Naive thymus-derived CD8-positive, alpha-beta T cell (primary cell): ENCODE measurements around the gene HOXA4. TPM values are rescaled to one million over a fixed set of nuclear protein-coding genes. Genes with fewer than 3 reads are reported as not detected.
A peak's percentile ranks its signal among the peaks of the same experiment; 100 is the strongest.

Source experiments
- ATAC-seq, 2 donors: fragments of 150-1000 bp; cut with Tn5 transposase in 1 of 2; sonication (Bioruptor Pico), chemical (Tn5 transposase) in 1 of 2; 1 replicate in 1 of 2; 2 replicates in 1 of 2; pipeline ENCODE4 v1.10.0; 2021; ENCODE audit warnings: mild to moderate bottlenecking in 2 of 2, moderate library complexity in 2 of 2
- POLR2A ChIA-PET: fragments of 350-600 bp; sonication (Branson Sonifier 250); formaldehyde crosslinking; loops from one replicate; lab custom pipeline; 2021; ENCODE audit warnings: antibody characterized with exemption; lab: Charles Lee
- DNase-seq, 10 donors: peaks; one replicate each; pipeline versions ENCODE4 v3.0.0 to v3.0.0-alpha.2; 2020 to 2022
- H3K27ac Mint-ChIP-seq, 10 donors: one replicate each; pipeline ENCODE4 v1.8.0; 2020 to 2022; ENCODE audit warnings: mild to moderate bottlenecking in 10 of 10, mixed read lengths in 10 of 10, moderate library complexity in 4 of 10, inconsistent platforms in 1 of 10
- H3K27me3 Mint-ChIP-seq, 5 donors: one replicate each; pipeline ENCODE4 v1.8.0; 2021 to 2022; ENCODE audit warnings: mixed read lengths in 5 of 5
- H3K36me3 Mint-ChIP-seq, 3 donors: one replicate each; pipeline ENCODE4 v1.8.0; 2020 to 2022; ENCODE audit warnings: mixed read lengths in 3 of 3, mild to moderate bottlenecking in 2 of 3, inconsistent platforms in 1 of 3
- H3K4me1 Mint-ChIP-seq, 4 donors: one replicate each; pipeline ENCODE4 v1.8.0; 2021 to 2022; ENCODE audit warnings: mixed read lengths in 4 of 4
- H3K4me3 Mint-ChIP-seq, 10 donors: one replicate each; pipeline ENCODE4 v1.8.0; 2020 to 2022; ENCODE audit warnings: mild to moderate bottlenecking in 10 of 10, mixed read lengths in 10 of 10, moderate library complexity in 6 of 10, inconsistent platforms in 1 of 10
- H3K9me3 Mint-ChIP-seq, 9 donors: one replicate each; pipeline ENCODE4 v1.8.0; 2020 to 2022; ENCODE audit warnings: mixed read lengths in 9 of 9, mild to moderate bottlenecking in 3 of 9, inconsistent platforms in 1 of 9, moderate library complexity in 1 of 9
- polyA plus RNA-seq, 3 donors: library from polyadenylated mRNA; unstranded; fragments of 300-500 nt; fragmentation: Illumina TruSeq; gene quantifications; one replicate each; pipeline ENCODE4 v1.2.3, GENCODE V29; 2021
- total RNA-seq, 8 experiments: library from RNA in 2 of 8; stranded (reverse) in 2 of 8; gene quantifications; one replicate each; pipeline ENCODE4 v1.2.3 and lab custom pipeline; 2021 to 2026

HOXA4 gene
- total and polyA plus RNA-seq, 5 experiments from 2014 or later: 0.22 to 0.38 (median 0.31) TPM; not detected in 2

DNA sequence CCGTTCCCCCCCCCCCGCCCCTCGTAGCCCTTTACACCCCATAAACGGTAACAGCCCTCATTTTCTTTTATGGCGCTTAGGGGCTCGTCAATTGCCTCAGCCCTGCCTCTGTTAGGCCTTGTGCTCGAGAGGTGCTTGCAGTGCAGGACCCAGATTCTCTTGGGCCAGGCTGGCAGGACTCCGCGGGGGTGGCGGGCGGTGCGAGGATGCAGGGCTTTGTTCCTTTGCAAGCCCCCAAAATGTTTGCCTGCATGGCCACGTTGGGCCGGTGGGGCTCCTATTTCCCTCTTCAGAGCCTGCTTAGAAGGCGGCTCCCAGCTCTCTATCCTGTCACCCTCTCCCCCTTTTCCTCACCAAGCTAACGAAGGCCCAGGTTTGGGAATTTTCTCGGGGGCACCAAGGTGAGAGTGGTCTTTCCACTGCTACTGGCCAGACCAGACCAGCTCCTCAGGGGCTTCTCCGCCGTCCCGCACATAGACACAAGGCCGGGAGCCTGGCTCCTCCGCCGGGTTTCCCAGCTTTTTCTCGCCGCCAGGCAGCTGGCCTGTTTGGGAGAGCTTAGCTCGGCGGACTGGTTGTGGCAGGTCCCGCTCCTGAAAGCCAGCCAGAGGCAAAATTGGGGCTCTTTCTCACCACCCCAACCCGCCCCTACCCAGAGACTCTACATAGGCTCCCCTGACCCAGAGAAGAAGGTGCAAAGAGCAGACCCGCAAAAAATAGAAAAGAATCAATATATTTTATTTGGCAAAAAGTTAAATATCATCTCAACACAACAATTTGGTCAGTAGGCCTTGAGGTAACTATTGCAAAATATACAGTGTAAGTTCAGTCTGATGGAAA is 31.4 kb upstream of the HOXA4 start:
- Mint-ChIP-seq H3K4me3 (peak overlapping the region in 3 of 10 donors; percentile 18 to 38 (median 30)), H3K36me3 (peaks cover 0 to 3% (median 0%) of the 10 kb centered on the region in 3 donors), H3K27me3 (peaks cover 45 to 86% (median 67%) of the 10 kb centered on the region in 5 donors), H3K4me1 (peaks cover 11 to 64% (median 45%) of the 10 kb centered on the region in 4 donors), H3K9me3 (peaks cover 0 to 4% (median 0%) of the 10 kb centered on the region in 9 donors), H3K27ac (no peak overlapping the region)
- POLR2A ChIA-PET: interaction anchor here (0.6 to 1.6 kb wide), 2 partner anchors 23 to 216 kb away, joined by 3 to 4 read pairs; partner anchors contain the start of gene HOXA11
- ATAC-seq (no peak), DNase-seq (peak in 2 of 10 donors; percentile 10 to 34)

GRCh38 chr7:27161214-27161720 is 30.7 kb upstream of the HOXA4 start:
- H3K27ac Mint-ChIP-seq: no peak overlapping the region
- peaks cover 0 to 4% (median 0%) of the 10 kb centered on the region in 9 donors for H3K9me3 Mint-ChIP-seq
- DNase-seq (peak in 1 of 10 donors; percentile 50), ATAC-seq (peak in 1 of 2 donors; percentile 2)
- POLR2A ChIA-PET: interaction anchor here (0.6 to 1.0 kb wide), 2 partner anchors 11 to 12 kb away, joined by 3 to 5 read pairs; partner anchors contain the start of gene HOXA10
- H3K4me3 Mint-ChIP-seq: peak overlapping the region; percentile 56 to 88 (median 78)
- peaks cover 11 to 61% (median 45%) of the 10 kb centered on the region in 4 donors for H3K4me1 Mint-ChIP-seq
- peaks cover 0 to 3% (median 0%) of the 10 kb centered on the region in 3 donors for H3K36me3 Mint-ChIP-seq
- H3K27me3 Mint-ChIP-seq: peaks cover 49 to 86% (median 70%) of the 10 kb centered on the region in 5 donors

- Mint-ChIP-seq H3K4me1 (peaks cover 10 to 61% (median 45%) of the 10 kb centered on the region in 4 donors), H3K27ac (peak overlapping the region in 1 of 10 donors; percentile 62), H3K9me3 (peaks cover 0 to 2% (median 0%) of the 10 kb centered on the region in 9 donors), H3K4me3 (peak overlapping the region; percentile 56 to 88 (median 81)), H3K36me3 (peaks cover 0 to 3% (median 0%) of the 10 kb centered on the region in 3 donors), H3K27me3 (peaks cover 46 to 86% (median 71%) of the 10 kb centered on the region in 5 donors)
- ATAC-seq: peak; percentile 68 to 73
- POLR2A ChIA-PET: interaction anchor here (0.6 to 1.0 kb wide), 2 partner anchors 10 to 13 kb away, joined by 3 to 5 read pairs; partner anchors contain the start of gene HOXA10
- DNase-seq: peak; percentile 72 to 92 (median 86)
Observed at GRCh38 chr7:27160546-27161213, 30.1 kb upstream of the HOXA4 start.

DNA sequence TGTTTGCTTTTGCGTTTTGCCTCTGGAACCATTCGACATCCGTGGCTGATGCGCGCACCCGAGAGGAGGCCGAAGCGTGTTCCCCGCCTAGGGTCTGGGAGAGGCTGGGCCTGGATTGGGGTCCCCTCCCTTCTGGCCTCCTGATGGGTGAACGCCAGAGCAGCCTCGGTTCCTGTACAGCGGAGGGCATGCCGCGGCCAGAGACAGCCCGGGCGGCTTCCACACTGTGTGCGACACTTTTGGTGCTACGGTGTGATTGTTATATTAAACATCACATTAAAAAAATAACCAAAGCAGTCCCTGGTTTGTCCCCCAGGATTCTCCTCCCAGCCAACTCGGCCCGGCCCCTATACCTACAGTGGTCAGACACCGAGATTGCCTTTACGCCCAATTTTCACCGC is 29.6 kb upstream of the HOXA4 start:
- Mint-ChIP-seq H3K4me1 (peaks cover 12 to 63% (median 47%) of the 10 kb centered on the region in 4 donors), H3K27ac (peak overlapping the region in 3 of 10 donors; percentile 17 to 48 (median 45)), H3K36me3 (peaks cover 0 to 3% (median 0%) of the 10 kb centered on the region in 3 donors), H3K27me3 (peaks cover 50 to 86% (median 73%) of the 10 kb centered on the region in 5 donors), H3K4me3 (peak overlapping the region; percentile 56 to 88 (median 74)), H3K9me3 (no peaks in the 10 kb centered on the region)
- POLR2A ChIA-PET: interaction anchor here (1.0 kb wide), 1 partner anchor 13 kb away, joined by 5 read pairs; the partner anchor contains the start of gene HOXA10
- peak in 3 of 10 donors; percentile 47 to 61 (median 51) for DNase-seq
- peak; percentile 40 to 49 for ATAC-seq

GRCh38 chr7:27159266-27160144 is 28.9 kb upstream of the HOXA4 start:
- peak in 1 of 2 donors; percentile 8 for ATAC-seq
- Mint-ChIP-seq H3K4me3 (peak overlapping the region; percentile 56 to 83 (median 70)), H3K9me3 (no peaks in the 10 kb centered on the region), H3K27ac (peak overlapping the region in 3 of 10 donors; percentile 17 to 67 (median 48)), H3K27me3 (peaks cover 56 to 87% (median 76%) of the 10 kb centered on the region in 5 donors), H3K36me3 (peaks cover 0 to 3% (median 3%) of the 10 kb centered on the region in 3 donors), H3K4me1 (peaks cover 16 to 66% (median 50%) of the 10 kb centered on the region in 4 donors)
- peak in 1 of 10 donors; percentile 50 for DNase-seq
- POLR2A ChIA-PET: interaction anchor here (0.8 kb wide), 1 partner anchor 26 kb away, joined by 3 read pairs; the partner anchor contains the start of gene HOXA11

DNA sequence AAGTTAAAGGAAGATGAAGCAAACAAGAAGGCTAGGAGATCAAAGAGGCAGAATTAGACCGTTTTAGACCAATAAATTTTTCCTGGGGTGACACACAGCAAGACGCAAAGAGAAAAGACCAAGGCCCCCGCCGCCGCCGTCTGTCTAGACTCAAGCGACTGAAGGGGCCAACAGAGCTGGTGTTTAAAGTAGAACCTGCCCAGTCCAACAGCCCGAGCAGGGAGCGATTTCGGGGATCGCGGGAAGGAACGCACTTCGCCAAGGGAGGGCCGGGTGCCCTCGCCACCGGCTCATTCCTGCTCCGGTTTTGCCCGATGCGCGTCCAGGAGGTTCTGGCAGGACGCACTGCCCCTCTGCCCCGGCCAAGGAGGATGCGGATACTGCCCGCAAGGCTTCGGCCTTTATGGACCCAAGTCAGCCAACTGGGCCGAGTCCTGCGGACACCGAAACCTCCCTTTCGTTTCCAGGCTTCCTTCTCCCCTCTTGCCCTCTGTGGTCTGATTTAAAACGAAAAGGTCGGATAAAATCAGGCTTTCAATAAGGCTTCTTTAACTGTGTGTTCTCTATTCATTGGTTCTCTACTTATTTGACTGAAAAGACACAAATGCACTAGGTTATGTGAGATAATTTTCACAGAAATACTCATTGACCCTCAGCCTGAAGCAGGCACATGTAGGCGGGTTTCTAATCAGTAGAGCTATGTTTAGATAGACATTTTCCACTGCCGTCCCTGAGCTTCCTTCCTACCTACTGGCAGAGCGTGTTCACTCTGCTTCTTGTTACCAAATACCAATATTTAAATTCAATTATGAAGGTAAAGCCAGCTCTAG is 28.1 kb upstream of the HOXA4 start:
- H3K36me3 Mint-ChIP-seq: peaks cover 0 to 3% (median 3%) of the 10 kb centered on the region in 3 donors
- peaks cover 57 to 87% (median 79%) of the 10 kb centered on the region in 5 donors for H3K27me3 Mint-ChIP-seq
- H3K9me3 Mint-ChIP-seq: no peaks in the 10 kb centered on the region
- peak in 1 of 10 donors; percentile 60 for DNase-seq
- peak overlapping the region in 3 of 10 donors; percentile 4 to 49 (median 24) for H3K27ac Mint-ChIP-seq
- peaks cover 13 to 66% (median 50%) of the 10 kb centered on the region in 4 donors for H3K4me1 Mint-ChIP-seq
- ATAC-seq: no peak
- H3K4me3 Mint-ChIP-seq: peak overlapping the region in 8 of 10 donors; percentile 2 to 49 (median 26)
- POLR2A ChIA-PET: interaction anchor here (0.8 kb wide), 1 partner anchor 27 kb away, joined by 3 read pairs; the partner anchor contains the start of gene HOXA11

- H3K36me3 Mint-ChIP-seq: peaks cover 0 to 3% (median 3%) of the 10 kb centered on the region in 3 donors
- ATAC-seq: no peak
- POLR2A ChIA-PET: interaction anchor here (0.6 to 1.8 kb wide), 2 partner anchors 33 to 1060 kb away, joined by 4 to 5 read pairs; no protein-coding TSS in a partner anchor
- H3K9me3 Mint-ChIP-seq: no peaks in the 10 kb centered on the region
- DNase-seq: peak in 1 of 10 donors; percentile 53
- H3K27me3 Mint-ChIP-seq: peaks cover 57 to 87% (median 78%) of the 10 kb centered on the region in 5 donors
- H3K4me3 Mint-ChIP-seq: peak overlapping the region in 9 of 10 donors; percentile 1 to 69 (median 45)
- peak overlapping the region in 5 of 10 donors; percentile 4 to 92 (median 49) for H3K27ac Mint-ChIP-seq
- peaks cover 13 to 64% (median 50%) of the 10 kb centered on the region in 4 donors for H3K4me1 Mint-ChIP-seq
Observed at GRCh38 chr7:27157702-27158431, 27.3 kb upstream of the HOXA4 start.

- H3K27ac Mint-ChIP-seq: peak overlapping the region in 3 of 10 donors; percentile 37 to 92 (median 49)
Observed at GRCh38 chr7:27156916-27157701, 26.6 kb upstream of the HOXA4 start.

DNA sequence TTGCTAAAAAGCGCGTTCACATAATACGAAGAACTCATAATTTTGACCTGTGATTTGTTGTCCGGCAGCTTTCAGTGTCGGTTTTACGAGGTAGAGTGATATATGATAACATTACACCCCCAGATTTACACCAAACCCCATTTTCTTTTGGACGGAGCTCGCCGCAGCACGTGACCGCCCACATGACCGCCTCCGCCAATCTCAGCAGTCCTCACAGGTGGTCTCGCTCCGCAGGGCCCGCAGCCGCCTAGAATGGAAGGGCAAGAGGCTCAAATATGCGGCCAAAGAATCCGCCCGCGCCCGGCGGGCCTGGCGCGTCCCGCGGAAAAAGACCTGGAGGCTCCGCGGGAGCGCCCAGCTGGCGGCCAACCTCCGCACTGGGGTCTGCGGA is 25.9 kb upstream of the HOXA4 start, which contains the start of gene HOXA7:
HOXA7 (minus strand) TSS at position 168 of the 391 bp plus-strand sequence; CDS start at position 38, 130 bp downstream.
- peak in 1 of 10 donors; percentile 46 for DNase-seq
- POLR2A ChIA-PET: interaction anchor here (1.8 kb wide), 1 partner anchor 34 kb away, joined by 5 read pairs; no protein-coding TSS in a partner anchor
- peaks cover 19 to 73% (median 60%) of the 10 kb centered on the region in 4 donors for H3K4me1 Mint-ChIP-seq
- peaks cover 59 to 88% (median 79%) of the 10 kb centered on the region in 5 donors for H3K27me3 Mint-ChIP-seq
- no peak for ATAC-seq
- peaks cover 0 to 3% (median 3%) of the 10 kb centered on the region in 3 donors for H3K36me3 Mint-ChIP-seq
- H3K9me3 Mint-ChIP-seq: no peaks in the 10 kb centered on the region
- peak within 1 kb of the TSS in 5 of 10 donors; percentile 38 to 92 (median 49) for H3K27ac Mint-ChIP-seq
- H3K4me3 Mint-ChIP-seq: peak within 1 kb of the TSS; percentile 58 to 81 (median 70)

More at GRCh38 chr7:27156916-27157701, 26.6 kb upstream of the HOXA4 start:
- H3K9me3 Mint-ChIP-seq: no peaks in the 10 kb centered on the region
- POLR2A ChIA-PET: interaction anchor here (0.6 to 1.8 kb wide), 2 partner anchors 34 to 1060 kb away, joined by 4 to 5 read pairs; no protein-coding TSS in a partner anchor
- H3K4me3 Mint-ChIP-seq: peak overlapping the region in 7 of 10 donors; percentile 36 to 73 (median 48)
- ATAC-seq (no peak), DNase-seq (peak in 1 of 10 donors; percentile 36)
- peaks cover 53 to 88% (median 75%) of the 10 kb centered on the region in 5 donors for H3K27me3 Mint-ChIP-seq
- H3K36me3 Mint-ChIP-seq: peaks cover 0 to 3% (median 3%) of the 10 kb centered on the region in 3 donors
- peaks cover 14 to 67% (median 54%) of the 10 kb centered on the region in 4 donors for H3K4me1 Mint-ChIP-seq
